Measurements from ENCODE around the gene SSH2.

The SSH2 gene

DNA sequence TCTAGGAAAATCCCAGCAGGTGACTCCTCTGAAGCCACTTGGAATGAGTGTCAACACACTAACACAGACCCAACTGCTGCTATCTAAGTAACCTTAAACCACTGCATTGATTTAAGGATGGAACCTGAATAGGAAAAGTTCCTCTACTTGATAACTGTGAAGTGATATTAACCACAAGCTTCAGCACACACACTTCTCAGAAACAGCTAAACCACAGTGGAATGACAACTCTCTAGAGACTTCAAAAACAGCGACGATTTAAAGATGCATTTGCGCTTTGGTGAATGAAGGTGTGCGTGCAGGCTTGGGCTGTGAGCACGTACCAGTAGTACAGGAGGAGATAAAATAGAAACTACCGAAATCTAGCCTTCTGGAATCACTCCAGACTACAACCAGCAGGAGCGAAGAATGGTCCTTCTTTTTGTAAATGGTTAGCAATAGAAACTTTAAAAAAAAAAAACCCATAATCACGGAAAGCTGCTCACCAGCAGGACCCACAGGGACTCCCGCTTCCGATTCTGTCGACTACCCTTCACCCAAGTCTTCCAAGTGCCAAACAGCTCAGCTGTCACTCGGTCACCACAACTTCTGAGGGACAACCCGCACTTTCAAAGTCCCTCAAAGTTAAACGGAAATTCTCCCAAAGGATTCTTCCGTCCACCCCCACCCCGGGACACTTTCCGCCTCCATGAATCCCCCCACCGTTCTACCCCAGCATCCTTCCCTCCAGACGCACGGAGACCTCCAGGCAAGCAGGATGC, 169.6 kb downstream of the SSH2 start:
- H3K27ac ChIP-seq (ENCODE audit: low read depth, low read length), result peak overlapping the region; percentile 68; the same call in 1 of the 2 replicates
- H3K4me1 ChIP-seq (ENCODE audit: control insufficient read depth, insufficient read depth, low read length, unreplicated experiment), result peaks cover 9% of the 10 kb centered on the region
- H3K79me2 ChIP-seq (ENCODE audit: control insufficient read depth, insufficient read depth, low read length, unreplicated experiment), result peaks cover 8% of the 10 kb centered on the region
- H2AFZ ChIP-seq (ENCODE audit: low read length, unreplicated experiment), result peak overlapping the region; percentile 86
- no peaks in the 10 kb centered on the region for H3K27me3 ChIP-seq (ENCODE audit: insufficient read depth, low read length)
- H3K4me3 ChIP-seq (ENCODE audit: low read depth, low read length), result peak overlapping the region; percentile 96
- H3K36me3 ChIP-seq (ENCODE audit: insufficient read depth, low read length), result no peaks in the 10 kb centered on the region

DNA sequence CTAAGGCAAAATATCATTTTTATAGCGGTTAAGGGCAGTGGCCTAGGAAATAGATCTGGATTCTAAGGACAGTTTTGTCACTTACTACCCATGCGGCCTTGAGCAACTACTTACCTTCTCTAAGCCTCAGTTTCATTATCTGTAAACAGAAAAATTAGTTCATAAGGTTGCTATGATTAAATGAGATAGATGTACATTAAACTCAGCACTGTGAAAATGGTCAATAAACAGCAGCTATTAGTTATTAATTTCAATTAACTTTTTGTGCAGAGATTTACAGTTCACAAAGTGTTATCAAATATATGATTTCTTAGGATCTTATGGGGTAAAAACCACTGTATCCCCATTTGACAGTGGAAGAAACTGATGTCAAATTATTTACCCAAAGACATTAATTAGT, 171.8 kb downstream of the SSH2 start:
- Histone ChIP-seq H3K27ac (ENCODE audit: low read depth, low read length) (no peak overlapping the region), H3K79me2 (ENCODE audit: control insufficient read depth, insufficient read depth, low read length, unreplicated experiment) (peaks cover 8% of the 10 kb centered on the region), H2AFZ (ENCODE audit: low read length, unreplicated experiment) (no peak overlapping the region), H3K36me3 (ENCODE audit: insufficient read depth, low read length) (no peaks in the 10 kb centered on the region), H3K4me1 (ENCODE audit: control insufficient read depth, insufficient read depth, low read length, unreplicated experiment) (peaks cover 9% of the 10 kb centered on the region), H3K4me3 (ENCODE audit: low read depth, low read length) (no peak overlapping the region), H3K27me3 (ENCODE audit: insufficient read depth, low read length) (no peaks in the 10 kb centered on the region)

DNA sequence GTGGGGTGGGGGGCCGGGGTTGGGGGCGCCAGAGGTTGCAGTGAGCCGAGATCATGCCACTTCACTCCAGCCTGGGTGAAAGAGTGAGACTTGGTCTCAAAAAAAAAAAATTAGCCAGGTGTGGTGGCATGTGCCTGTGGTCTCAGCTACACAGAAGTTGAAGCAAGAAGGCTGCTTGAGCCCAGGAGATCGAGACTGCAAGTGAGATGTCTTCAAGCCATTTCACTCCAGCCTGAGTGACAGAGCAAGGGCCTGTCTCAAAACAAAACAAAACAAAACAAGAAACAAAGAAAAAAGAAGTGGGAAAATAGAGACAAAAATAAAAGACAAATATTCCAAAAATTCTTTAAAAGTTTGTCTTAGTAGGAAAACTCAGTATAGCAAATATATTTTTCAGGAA, 172.2 kb downstream of the SSH2 start:
- Histone ChIP-seq H3K27ac (ENCODE audit: low read depth, low read length) (no peak overlapping the region), H3K4me1 (ENCODE audit: control insufficient read depth, insufficient read depth, low read length, unreplicated experiment) (peaks cover 9% of the 10 kb centered on the region), H2AFZ (ENCODE audit: low read length, unreplicated experiment) (no peak overlapping the region), H3K27me3 (ENCODE audit: insufficient read depth, low read length) (no peaks in the 10 kb centered on the region), H3K4me3 (ENCODE audit: low read depth, low read length) (no peak overlapping the region), H3K36me3 (ENCODE audit: insufficient read depth, low read length) (no peaks in the 10 kb centered on the region), H3K79me2 (ENCODE audit: control insufficient read depth, insufficient read depth, low read length, unreplicated experiment) (peaks cover 8% of the 10 kb centered on the region)

DNA sequence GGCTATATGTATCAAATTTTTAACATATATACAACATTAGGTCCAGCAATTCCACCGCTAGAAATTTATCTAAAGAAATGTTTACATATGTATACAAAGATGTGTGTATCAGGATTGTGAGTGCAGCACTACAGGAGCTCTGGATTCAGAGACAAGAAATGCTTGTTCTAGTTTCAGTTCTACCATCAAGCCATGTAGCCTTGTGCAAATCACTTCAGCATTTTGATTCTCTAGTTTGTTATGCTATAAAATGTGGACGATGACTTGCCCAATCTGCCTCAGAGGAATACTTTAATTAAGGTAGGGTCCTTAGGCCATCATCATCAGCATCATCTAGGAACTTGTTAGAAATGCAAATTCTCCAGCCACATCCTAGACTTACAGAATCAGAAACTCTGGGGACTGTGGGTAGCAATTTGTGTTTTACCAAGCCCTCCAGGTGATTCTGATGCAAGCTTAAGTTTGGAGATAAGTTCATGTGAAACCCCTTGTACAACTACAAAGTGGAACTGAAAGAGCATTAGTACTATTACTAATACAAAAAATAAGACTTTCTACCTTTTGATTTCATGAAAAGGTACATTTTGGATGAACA, 176.1 kb downstream of the SSH2 start:
- no peaks in the 10 kb centered on the region for H3K27me3 ChIP-seq (ENCODE audit: insufficient read depth, low read length)
- H3K4me1 ChIP-seq (ENCODE audit: control insufficient read depth, insufficient read depth, low read length, unreplicated experiment), result no peaks in the 10 kb centered on the region
- H3K36me3 ChIP-seq (ENCODE audit: insufficient read depth, low read length), result peaks cover 5% of the 10 kb centered on the region; the same call in 1 of the 2 replicates
- H2AFZ ChIP-seq (ENCODE audit: low read length, unreplicated experiment), result no peak overlapping the region
- peaks cover 2% of the 10 kb centered on the region for H3K79me2 ChIP-seq (ENCODE audit: control insufficient read depth, insufficient read depth, low read length, unreplicated experiment)
- no peak overlapping the region for H3K27ac ChIP-seq (ENCODE audit: low read depth, low read length)
- H3K4me3 ChIP-seq (ENCODE audit: low read depth, low read length), result no peak overlapping the region

DNA sequence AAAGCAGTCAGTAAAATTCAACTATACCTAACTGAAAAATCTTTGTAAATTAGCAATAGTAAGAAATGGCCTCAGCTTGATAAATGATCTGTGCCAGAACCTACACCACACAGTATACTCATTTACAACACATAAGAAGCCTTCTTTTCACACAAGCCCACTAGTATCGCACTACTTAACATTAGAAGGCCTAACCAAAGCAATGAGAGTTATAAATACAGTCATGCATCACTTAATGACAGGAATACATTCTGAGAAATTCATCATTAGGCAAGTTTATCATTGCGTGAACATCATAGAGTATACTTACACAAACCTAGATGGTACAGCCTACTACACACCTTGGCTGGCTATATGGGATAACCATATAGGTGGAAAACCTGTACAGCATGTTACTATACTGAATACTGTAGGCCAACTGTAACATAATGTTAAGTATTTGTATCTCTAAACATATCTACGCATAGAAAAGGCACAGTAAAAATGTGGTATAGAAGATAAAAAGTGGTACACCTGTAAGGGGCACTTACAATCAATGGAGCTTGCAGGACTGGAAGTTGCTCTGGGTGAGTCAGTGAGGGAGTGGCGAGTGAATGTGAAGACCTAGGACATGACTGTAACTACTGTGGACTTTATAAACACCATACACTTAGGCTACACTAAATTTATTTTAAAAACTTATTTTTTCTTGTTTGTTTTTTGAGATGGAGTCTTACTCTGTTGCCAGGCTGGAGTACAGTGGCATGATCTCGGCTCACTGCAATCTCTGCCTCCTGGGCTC, 180.8 kb downstream of the SSH2 start:
- H3K36me3 ChIP-seq (ENCODE audit: insufficient read depth, low read length), result peaks cover 5% of the 10 kb centered on the region; the same call in 1 of the 2 replicates
- H3K4me1 ChIP-seq (ENCODE audit: control insufficient read depth, insufficient read depth, low read length, unreplicated experiment), result peaks cover 8% of the 10 kb centered on the region
- no peak overlapping the region for H2AFZ ChIP-seq (ENCODE audit: low read length, unreplicated experiment)
- H3K4me3 ChIP-seq (ENCODE audit: low read depth, low read length), result no peak overlapping the region
- peaks cover 2% of the 10 kb centered on the region for H3K79me2 ChIP-seq (ENCODE audit: control insufficient read depth, insufficient read depth, low read length, unreplicated experiment)
- no peak overlapping the region for H3K27ac ChIP-seq (ENCODE audit: low read depth, low read length)
- H3K27me3 ChIP-seq (ENCODE audit: insufficient read depth, low read length), result no peaks in the 10 kb centered on the region

DNA sequence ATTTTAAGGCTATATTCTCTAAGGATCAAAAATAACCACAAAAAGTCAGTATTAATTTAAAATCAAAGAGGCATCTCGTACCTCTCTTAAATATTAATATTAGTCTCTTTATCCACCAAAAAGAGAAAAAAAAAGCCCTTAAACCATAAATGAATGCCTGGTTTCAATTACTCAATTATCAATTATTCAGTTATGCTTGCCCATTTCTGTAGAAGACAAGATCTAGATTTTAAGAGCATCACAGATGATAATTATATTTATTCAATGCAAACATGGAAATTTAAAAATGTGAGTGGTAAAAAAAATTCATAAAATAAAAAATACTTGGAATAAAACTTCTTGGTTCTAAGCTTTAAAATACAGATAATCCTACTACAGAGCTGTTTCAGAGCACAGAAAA, 181.6 kb downstream of the SSH2 start:
- peaks cover 5% of the 10 kb centered on the region; the same call in 1 of the 2 replicates for H3K36me3 ChIP-seq (ENCODE audit: insufficient read depth, low read length)
- no peak overlapping the region for H3K4me3 ChIP-seq (ENCODE audit: low read depth, low read length)
- no peak overlapping the region for H2AFZ ChIP-seq (ENCODE audit: low read length, unreplicated experiment)
- no peak overlapping the region for H3K27ac ChIP-seq (ENCODE audit: low read depth, low read length)
- no peaks in the 10 kb centered on the region for H3K27me3 ChIP-seq (ENCODE audit: insufficient read depth, low read length)
- H3K4me1 ChIP-seq (ENCODE audit: control insufficient read depth, insufficient read depth, low read length, unreplicated experiment), result peaks cover 11% of the 10 kb centered on the region
- H3K79me2 ChIP-seq (ENCODE audit: control insufficient read depth, insufficient read depth, low read length, unreplicated experiment), result peaks cover 2% of the 10 kb centered on the region

- Histone ChIP-seq H3K4me1 (ENCODE audit: control insufficient read depth, insufficient read depth, low read length, unreplicated experiment) (peaks cover 11% of the 10 kb centered on the region), H3K36me3 (ENCODE audit: insufficient read depth, low read length) (peaks cover 5% of the 10 kb centered on the region; the same call in 1 of the 2 replicates), H3K27ac (ENCODE audit: low read depth, low read length) (no peak overlapping the region), H3K79me2 (ENCODE audit: control insufficient read depth, insufficient read depth, low read length, unreplicated experiment) (peaks cover 2% of the 10 kb centered on the region), H2AFZ (ENCODE audit: low read length, unreplicated experiment) (no peak overlapping the region), H3K4me3 (ENCODE audit: low read depth, low read length) (no peak overlapping the region), H3K27me3 (ENCODE audit: insufficient read depth, low read length) (no peaks in the 10 kb centered on the region)
Observed at GRCh38 chr17:29747660-29748059, 182.4 kb downstream of the SSH2 start.

- Histone ChIP-seq H3K4me3 (ENCODE audit: low read depth, low read length) (no peak overlapping the region), H3K4me1 (ENCODE audit: control insufficient read depth, insufficient read depth, low read length, unreplicated experiment) (peaks cover 11% of the 10 kb centered on the region), H3K79me2 (ENCODE audit: control insufficient read depth, insufficient read depth, low read length, unreplicated experiment) (peaks cover 2% of the 10 kb centered on the region), H3K27me3 (ENCODE audit: insufficient read depth, low read length) (no peaks in the 10 kb centered on the region), H2AFZ (ENCODE audit: low read length, unreplicated experiment) (no peak overlapping the region), H3K27ac (ENCODE audit: low read depth, low read length) (no peak overlapping the region), H3K36me3 (ENCODE audit: insufficient read depth, low read length) (no peaks in the 10 kb centered on the region)
Observed at GRCh38 chr17:29746669-29747068, 183.4 kb downstream of the SSH2 start.

DNA sequence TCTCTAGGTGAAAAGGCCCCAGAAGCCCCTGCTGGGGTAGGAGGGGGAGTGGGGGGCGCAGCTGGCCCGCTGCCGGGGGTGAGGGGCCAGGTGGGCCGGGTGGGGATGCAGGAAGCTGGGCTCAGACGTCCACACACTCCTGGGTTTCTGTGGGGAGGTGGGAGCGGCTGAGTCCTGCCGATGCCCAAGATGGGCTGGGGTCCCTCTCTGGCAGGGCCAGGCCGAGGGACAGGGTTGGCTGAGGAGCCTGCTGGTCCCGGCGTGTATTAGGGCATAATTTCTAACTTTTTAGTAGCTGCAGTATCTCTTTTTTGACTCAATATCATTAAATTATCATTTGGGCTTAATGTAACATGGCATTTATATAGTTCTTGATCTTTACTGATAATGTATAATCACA, 185.9 kb downstream of the SSH2 start:
- Histone ChIP-seq H3K4me1 (ENCODE audit: control insufficient read depth, insufficient read depth, low read length, unreplicated experiment) (peaks cover 11% of the 10 kb centered on the region), H3K4me3 (ENCODE audit: low read depth, low read length) (no peak overlapping the region), H3K27ac (ENCODE audit: low read depth, low read length) (peak overlapping the region; percentile 20; the same call in 1 of the 2 replicates), H3K79me2 (ENCODE audit: control insufficient read depth, insufficient read depth, low read length, unreplicated experiment) (no peaks in the 10 kb centered on the region), H2AFZ (ENCODE audit: low read length, unreplicated experiment) (no peak overlapping the region), H3K27me3 (ENCODE audit: insufficient read depth, low read length) (no peaks in the 10 kb centered on the region), H3K36me3 (ENCODE audit: insufficient read depth, low read length) (no peaks in the 10 kb centered on the region)

DNA sequence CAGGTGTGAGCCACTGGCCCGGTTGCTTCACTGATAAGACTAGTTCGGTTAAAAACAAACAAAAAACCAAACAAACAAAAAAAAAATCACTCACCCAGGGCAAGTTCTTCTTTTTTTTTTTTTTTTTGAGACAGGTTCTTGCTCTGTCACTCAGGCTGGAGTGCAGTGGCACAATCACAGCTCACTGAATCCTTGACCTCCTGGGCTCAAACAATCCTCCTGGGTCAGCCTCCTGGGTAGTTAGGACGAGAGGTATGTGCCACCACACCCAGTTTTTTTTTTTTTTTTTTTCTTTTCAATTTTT, 187.9 kb downstream of the SSH2 start:
- H2AFZ ChIP-seq (ENCODE audit: low read length, unreplicated experiment), result no peak overlapping the region
- no peak overlapping the region for H3K4me3 ChIP-seq (ENCODE audit: low read depth, low read length)
- no peaks in the 10 kb centered on the region for H3K79me2 ChIP-seq (ENCODE audit: control insufficient read depth, insufficient read depth, low read length, unreplicated experiment)
- no peak overlapping the region for H3K27ac ChIP-seq (ENCODE audit: low read depth, low read length)
- peaks cover 11% of the 10 kb centered on the region for H3K4me1 ChIP-seq (ENCODE audit: control insufficient read depth, insufficient read depth, low read length, unreplicated experiment)
- H3K36me3 ChIP-seq (ENCODE audit: insufficient read depth, low read length), result no peaks in the 10 kb centered on the region
- no peaks in the 10 kb centered on the region for H3K27me3 ChIP-seq (ENCODE audit: insufficient read depth, low read length)

Measured in ACC112 (cell line).